ENCODE data around the gene BRCC3. TPM values are rescaled to one million over a fixed set of nuclear protein-coding genes. Genes with fewer than 3 reads are reported as not detected.

The BRCC3 gene
- polyA plus RNA-seq, 1 donor (not counting 4 experiments of a cell fraction or from before 2014, with no cell fraction given), result 24.8 TPM

- dilution Hi-C loops (cut with MboI; ENCODE audit: extremely low pct_ligation_motif_present, low sequenced_read_pairs), result no loop called here
- Histone ChIP-seq H3K36me3 (ENCODE audit: control insufficient read depth in 2 of 2, extremely low read depth in 1 of 2, insufficient read depth in 2 of 2, low read length in 2 of 2) (no peaks in the 10 kb centered on the region), H3K27me3 (ENCODE audit: control insufficient read depth, extremely low read depth, insufficient read depth, low read length) (no peaks in the 10 kb centered on the region), H3K9me1 (ENCODE audit: control insufficient read depth, extremely low read depth, insufficient read depth, low read length) (no peaks in the 10 kb centered on the region), H3K27ac (ENCODE audit: control insufficient read depth, insufficient read depth, low read length) (peak overlapping the region; percentile 95), H3K9me3 (ENCODE audit: control insufficient read depth, low read depth, low read length) (no peaks in the 10 kb centered on the region), H4K20me1 (ENCODE audit: control insufficient read depth, extremely low read depth, insufficient read depth, low read length) (no peaks in the 10 kb centered on the region), H3K9ac (ENCODE audit: control insufficient read depth, extremely low read depth, insufficient read depth, low read length) (peak overlapping the region; percentile 92), H2AFZ (ENCODE audit: control insufficient read depth, low read length) (no peak overlapping the region), H3K4me2 (ENCODE audit: control insufficient read depth, extremely low read depth, insufficient read depth, low read depth, low read length) (peak overlapping the region; percentile 80), H3K4me1 (ENCODE audit: control insufficient read depth, extremely low read depth, insufficient read depth, low read length) (peaks cover 5% of the 10 kb centered on the region), H3K4me3 (ENCODE audit: control insufficient read depth in 2 of 3, extremely low read depth in 1 of 3, insufficient read depth in 2 of 3, low read depth in 1 of 3, low read length in 3 of 3) (peak overlapping the region; percentile 67 to 90 (median 77)), H3K79me2 (ENCODE audit: control insufficient read depth, insufficient read depth, low read length) (peaks cover 12% of the 10 kb centered on the region)
- DNase-seq (ENCODE audit: low read depth, low spot score) (no peak), FAIRE-seq (no peak)
- TF ChIP-seq CTCF (optimal IDR thresholded peaks at IDR 0.05 in 1 of 3, IDR thresholded peaks at IDR 0.05 in 1 of 3, conservative IDR thresholded peaks at IDR 0.05 in 1 of 3; ENCODE audit: extremely low read depth in 1 of 3, insufficient read depth in 2 of 3, low read length in 3 of 3) (no peak), EZH2 (IDR thresholded peaks at IDR 0.05; ENCODE audit: low read length) (no peak)
These were observed 43.2 kb upstream of the BRCC3 start for GRCh38 chrX:155028129-155028528.

GRCh38 chrX:155028877-155029291 lies 42.4 kb upstream of the BRCC3 start:
- Histone ChIP-seq H3K4me1 (ENCODE audit: control insufficient read depth, extremely low read depth, insufficient read depth, low read length) (peaks cover 5% of the 10 kb centered on the region), H3K9me1 (ENCODE audit: control insufficient read depth, extremely low read depth, insufficient read depth, low read length) (no peaks in the 10 kb centered on the region), H3K27me3 (ENCODE audit: control insufficient read depth, extremely low read depth, insufficient read depth, low read length) (no peaks in the 10 kb centered on the region), H3K4me2 (ENCODE audit: control insufficient read depth, extremely low read depth, insufficient read depth, low read depth, low read length) (peak overlapping the region; percentile 80), H3K27ac (ENCODE audit: control insufficient read depth, insufficient read depth, low read length) (no peak overlapping the region), H3K4me3 (ENCODE audit: control insufficient read depth in 2 of 3, extremely low read depth in 1 of 3, insufficient read depth in 2 of 3, low read depth in 1 of 3, low read length in 3 of 3) (no peak overlapping the region), H3K9ac (ENCODE audit: control insufficient read depth, extremely low read depth, insufficient read depth, low read length) (no peak overlapping the region), H3K36me3 (ENCODE audit: control insufficient read depth in 2 of 2, extremely low read depth in 1 of 2, insufficient read depth in 2 of 2, low read length in 2 of 2) (no peaks in the 10 kb centered on the region), H2AFZ (ENCODE audit: control insufficient read depth, low read length) (no peak overlapping the region), H3K9me3 (ENCODE audit: control insufficient read depth, low read depth, low read length) (no peaks in the 10 kb centered on the region), H4K20me1 (ENCODE audit: control insufficient read depth, extremely low read depth, insufficient read depth, low read length) (no peaks in the 10 kb centered on the region), H3K79me2 (ENCODE audit: control insufficient read depth, insufficient read depth, low read length) (peaks cover 12% of the 10 kb centered on the region)
- no peak for DNase-seq (ENCODE audit: low read depth, low spot score)
- dilution Hi-C loops (cut with MboI; ENCODE audit: extremely low pct_ligation_motif_present, low sequenced_read_pairs), result no loop called here
- no peak for FAIRE-seq
- TF ChIP-seq CTCF (optimal IDR thresholded peaks at IDR 0.05 in 1 of 3, IDR thresholded peaks at IDR 0.05 in 1 of 3, conservative IDR thresholded peaks at IDR 0.05 in 1 of 3; ENCODE audit: extremely low read depth in 1 of 3, insufficient read depth in 2 of 3, low read length in 3 of 3) (no peak), EZH2 (IDR thresholded peaks at IDR 0.05; ENCODE audit: low read length) (no peak)
